ENCODE measurements around the gene RAB11B.
A peak's percentile ranks its signal among the peaks of the same experiment; 100 is the strongest.
"Not testable (repeated sequence)": the region's sequence is repeated elsewhere in the genome, so short reads cannot be mapped to it uniquely, and the experiment has no call there.

The RAB11B gene

GRCh38 chr19:8389891-8390616, at the start of gene RAB11B:
RAB11B (plus strand) TSS chr19:8390360; CDS start chr19:8390417, 57 bp downstream.
- peak; percentile 99 for DNase-seq (ENCODE audit: low spot score)

- DNase-seq (ENCODE audit: low spot score), result not testable (repeated sequence)
Observed at GRCh38 chr19:8341504-8341903, 48.7 kb upstream of the RAB11B start.

DNA sequence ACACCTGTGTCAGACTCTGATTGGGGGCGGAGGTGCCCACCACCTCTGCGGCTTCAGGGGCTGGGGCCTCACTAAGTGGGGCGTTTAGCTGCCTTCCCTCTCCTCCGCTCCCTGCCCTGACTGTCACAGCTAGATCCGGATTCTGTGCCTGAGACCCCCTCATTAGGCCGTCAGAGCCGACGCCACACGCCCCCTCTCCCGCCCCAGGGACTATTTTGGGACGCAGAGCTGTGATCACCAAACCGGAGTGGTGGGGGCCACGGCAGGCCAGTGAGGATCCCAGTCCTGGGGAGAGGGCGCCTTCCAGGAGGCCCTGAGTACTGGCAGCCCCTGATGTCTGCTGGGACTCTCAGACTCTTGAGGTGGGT, 47.9 kb upstream of the RAB11B start:
- no peak for DNase-seq (ENCODE audit: low spot score)

DNA sequence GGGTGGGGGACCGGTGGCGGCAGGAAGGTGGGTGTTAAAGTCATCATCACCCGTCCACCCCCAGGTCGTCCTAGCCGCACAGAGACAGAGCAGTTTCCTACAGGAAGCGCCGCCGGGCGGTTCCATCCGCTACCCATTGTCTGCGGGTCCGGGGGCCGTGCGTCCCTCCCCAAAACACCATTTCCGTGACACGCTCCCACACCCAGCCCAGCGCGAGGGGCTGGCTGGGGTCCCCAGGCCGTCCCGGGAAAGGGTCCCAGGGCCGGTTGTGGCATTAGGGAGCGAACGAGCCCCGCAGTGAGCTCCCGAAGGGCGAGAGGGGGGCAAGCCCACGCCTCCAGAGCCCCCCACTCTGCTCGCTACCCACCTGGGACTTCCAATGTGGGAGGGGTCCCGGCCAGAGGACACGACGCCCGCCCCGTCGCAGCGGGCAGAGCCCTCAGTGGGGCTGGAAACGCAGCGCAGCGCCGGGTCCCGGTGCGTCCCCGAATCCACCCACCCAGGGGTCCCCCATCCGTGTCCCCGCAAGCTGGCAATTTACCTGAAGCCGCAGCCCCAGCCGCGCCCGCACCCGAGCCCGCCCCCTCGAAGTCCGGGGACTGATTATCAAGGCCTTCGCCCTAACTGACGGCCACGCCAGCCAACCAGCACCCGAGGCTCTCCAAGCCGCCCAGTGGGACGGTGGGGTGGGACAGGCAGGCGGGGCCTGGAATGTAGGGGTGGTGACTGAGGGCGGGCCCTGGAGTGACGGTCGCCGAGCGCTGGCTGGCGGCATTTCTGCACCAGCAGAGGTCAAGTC, 47.3 kb upstream of the RAB11B start, which contains the start of gene KANK3:
TSS of gene KANK3 (minus strand) at position 579 of the 799 bp plus-strand sequence. CDS start 5,434 bp downstream, outside the sequence.
- DNase-seq (ENCODE audit: low spot score), result peak; percentile 99

- no peak for DNase-seq (ENCODE audit: low spot score)
Observed at GRCh38 chr19:8343483-8343844, 46.7 kb upstream of the RAB11B start.

DNA sequence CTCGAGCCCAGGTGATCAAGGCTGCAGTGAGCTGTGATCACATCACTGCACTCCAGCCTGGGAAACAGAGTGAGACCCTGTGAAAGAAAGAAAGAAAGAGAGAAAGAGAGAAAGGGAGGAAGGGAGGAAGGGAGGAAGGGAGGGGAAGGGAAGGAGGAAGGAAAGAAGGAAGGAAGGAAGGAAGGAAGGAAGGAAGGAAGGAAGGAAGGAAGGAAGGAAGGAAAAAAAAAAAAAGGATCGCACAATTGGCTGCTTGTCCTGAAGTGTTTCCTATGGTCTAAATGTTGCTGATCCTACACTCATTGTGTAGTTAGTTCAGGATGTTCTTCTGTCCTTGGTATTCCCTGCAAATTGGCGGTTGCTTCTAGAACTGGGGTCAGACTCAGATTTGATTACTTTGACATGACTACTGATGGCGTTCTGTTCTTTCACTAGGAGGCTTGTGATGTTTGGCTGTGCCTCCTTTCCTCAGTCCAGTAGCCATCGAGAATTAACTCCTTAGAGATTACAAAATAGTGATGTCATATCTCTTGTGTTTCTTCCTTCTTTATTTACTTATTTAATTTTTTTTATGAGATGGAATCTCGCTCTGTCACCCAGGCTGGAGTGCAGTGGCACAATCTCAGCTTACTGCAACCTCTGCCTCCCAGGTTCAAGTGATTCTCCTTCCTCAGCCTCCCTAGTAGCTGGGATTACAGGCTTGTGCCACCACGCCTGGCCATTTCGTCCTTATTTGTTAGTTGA, 40.4 kb upstream of the RAB11B start:
- not testable (repeated sequence) for DNase-seq (ENCODE audit: low spot score)

DNA sequence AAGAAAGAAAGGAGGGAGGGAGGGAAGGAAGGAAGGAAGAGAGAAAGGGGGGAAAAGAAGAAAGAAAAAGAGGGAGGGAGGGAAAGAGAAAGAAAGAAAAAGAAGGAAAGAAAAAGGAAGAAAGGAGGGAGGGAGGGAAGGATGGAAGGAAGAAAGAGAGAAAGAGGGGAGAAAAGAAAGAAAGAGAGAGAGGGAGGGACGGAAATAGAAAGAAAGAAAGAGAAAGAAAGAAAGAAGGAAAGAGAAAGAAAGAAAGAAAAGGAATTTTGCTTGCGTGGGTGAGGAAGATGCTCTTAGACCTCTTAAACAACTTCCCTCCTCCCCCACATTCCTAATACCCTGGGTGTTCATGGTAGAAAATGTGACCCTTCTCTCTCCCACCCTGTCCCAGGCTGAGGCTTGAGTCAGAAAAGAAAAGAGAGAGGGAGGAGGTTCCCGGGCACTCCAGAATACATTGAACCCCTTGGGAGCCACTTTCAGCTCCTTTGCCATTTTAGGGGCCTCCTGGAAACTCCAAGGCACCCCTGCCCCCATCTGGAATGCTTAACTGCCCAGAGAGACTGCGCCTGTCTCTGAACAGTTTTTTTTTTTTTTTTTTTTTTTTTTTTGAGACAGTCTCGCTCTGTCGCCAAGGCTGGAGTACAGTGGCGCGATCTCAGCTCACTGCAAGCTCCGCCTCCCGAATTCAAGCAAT, 37.9 kb upstream of the RAB11B start:
- DNase-seq (ENCODE audit: low spot score), result peak; percentile 57

- DNase-seq (ENCODE audit: low spot score), result not testable (repeated sequence)
Observed at GRCh38 chr19:8352845-8353244, 37.3 kb upstream of the RAB11B start.

GRCh38 chr19:8355631-8356402, 34.3 kb upstream of the RAB11B start:
- DNase-seq (ENCODE audit: low spot score), result peak; percentile 71

DNA sequence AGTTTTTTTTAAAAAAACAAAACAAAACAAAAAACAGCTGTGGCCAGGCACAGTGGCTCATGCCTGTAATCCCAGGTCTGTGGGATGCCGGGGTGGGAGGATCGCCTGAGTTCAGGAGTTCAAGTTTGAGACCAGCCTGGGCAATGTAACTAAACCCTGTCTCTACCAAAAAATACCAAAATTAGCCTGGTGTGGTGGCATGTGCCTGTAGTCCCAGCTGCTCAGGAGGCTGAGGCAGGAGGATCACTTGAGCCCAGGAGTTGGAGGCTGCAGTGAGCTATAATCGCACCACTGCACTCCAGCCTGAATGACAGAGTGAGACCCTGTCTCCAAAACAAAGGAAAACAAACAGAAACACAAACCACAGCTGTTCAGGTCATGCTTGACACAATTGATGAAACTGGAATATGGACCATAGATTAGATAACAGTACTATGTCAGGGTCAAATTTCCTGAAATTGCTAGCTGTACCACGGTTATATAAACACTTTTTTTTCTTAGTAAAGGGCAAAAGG, 33.1 kb upstream of the RAB11B start:
- no peak for DNase-seq (ENCODE audit: low spot score)

DNA sequence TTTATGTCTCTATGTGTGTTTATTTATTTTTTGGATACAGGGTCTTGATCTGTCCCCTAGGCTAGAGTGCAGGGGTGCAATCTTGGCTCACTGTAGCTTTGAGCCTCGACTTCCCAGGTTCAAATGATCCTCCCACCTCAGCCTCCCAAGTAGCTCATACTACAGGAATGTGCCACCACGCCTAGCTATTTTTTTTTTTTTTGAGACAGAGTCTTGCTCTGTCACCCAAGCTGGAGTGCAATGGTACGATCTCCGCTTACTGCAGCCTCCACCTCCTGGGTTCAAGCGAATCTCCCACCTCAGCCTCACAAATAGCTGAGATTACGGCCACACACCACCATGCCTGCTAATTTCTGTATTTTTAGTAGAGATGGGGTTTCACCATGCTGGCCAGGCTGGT, 31.2 kb upstream of the RAB11B start:
- DNase-seq (ENCODE audit: low spot score), result no peak

DNA sequence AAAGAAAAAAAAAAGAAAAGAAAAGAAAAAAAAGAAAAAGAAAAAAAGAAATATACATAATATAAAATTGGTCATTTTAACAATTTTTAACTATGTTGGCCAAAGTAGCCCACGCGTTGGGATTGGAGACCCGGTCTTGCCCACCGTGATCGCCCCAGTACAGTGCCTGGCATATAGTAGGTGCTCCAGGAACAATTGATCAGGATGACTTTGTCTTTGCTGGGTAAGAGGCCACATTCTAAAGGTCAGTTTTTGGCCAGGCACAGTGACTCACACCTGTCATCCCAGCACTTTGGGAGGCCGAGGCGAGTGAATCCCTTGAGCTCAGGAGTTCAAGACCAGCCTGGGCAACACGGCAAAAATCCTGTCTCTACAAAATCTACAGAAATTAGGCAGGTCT, 30.0 kb upstream of the RAB11B start:
- no peak for DNase-seq (ENCODE audit: low spot score)

GRCh38 chr19:8361921-8362793, 28.0 kb upstream of the RAB11B start:
- DNase-seq (ENCODE audit: low spot score), result peak; percentile 93

DNA sequence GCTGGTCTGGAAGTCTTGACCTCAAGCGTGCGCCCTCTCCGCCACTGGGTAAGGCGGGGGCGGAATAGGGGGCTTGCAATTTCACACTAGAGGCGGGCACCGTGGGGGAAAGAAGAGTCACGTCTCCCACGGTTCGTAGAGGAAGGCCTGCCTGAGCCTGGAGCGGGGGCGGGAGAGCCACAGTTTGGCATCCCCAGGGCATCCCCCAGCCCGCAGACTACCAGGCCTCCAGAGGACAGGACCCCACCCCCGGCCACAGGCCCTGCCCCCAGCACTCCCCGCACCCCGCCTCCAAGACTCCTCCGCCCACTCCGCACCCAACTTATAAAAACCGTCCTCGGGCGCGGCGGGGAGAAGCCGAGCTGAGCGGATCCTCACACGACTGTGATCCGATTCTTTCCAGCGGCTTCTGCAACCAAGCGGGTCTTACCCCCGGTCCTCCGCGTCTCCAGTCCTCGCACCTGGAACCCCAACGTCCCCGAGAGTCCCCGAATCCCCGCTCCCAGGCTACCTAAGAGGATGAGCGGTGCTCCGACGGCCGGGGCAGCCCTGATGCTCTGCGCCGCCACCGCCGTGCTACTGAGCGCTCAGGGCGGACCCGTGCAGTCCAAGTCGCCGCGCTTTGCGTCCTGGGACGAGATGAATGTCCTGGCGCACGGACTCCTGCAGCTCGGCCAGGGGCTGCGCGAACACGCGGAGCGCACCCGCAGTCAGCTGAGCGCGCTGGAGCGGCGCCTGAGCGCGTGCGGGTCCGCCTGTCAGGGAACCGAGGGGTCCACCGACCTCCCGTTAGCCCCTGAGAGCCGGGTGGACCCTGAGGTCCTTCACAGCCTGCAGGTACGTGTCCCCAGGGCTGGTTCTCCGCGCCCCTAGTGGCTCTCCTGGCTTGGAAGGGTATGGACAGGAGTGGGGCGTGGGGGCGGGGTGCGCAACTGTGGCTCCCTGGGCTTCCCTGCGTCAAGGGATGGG, 26.1 kb upstream of the RAB11B start, which contains the start of gene ANGPTL4:
TSS of gene ANGPTL4 (plus strand) at position 353 of the 969 bp plus-strand sequence. CDS start at position 520, 167 bp downstream.
- DNase-seq (ENCODE audit: low spot score), result peak; percentile 70

- DNase-seq (ENCODE audit: low spot score), result no peak
Observed at GRCh38 chr19:8366121-8366581, 24.0 kb upstream of the RAB11B start.

- no peak for DNase-seq (ENCODE audit: low spot score)
Observed at GRCh38 chr19:8366961-8367326, 23.2 kb upstream of the RAB11B start.

GRCh38 chr19:8367327-8368001, 22.7 kb upstream of the RAB11B start:
- DNase-seq (ENCODE audit: low spot score), result peak; percentile 94

Measured in hepatic stellate cell (primary cell).